ENCODE data around the gene VPS13D. TPM values are rescaled to one million over a fixed set of nuclear protein-coding genes. Genes with fewer than 3 reads are reported as not detected.

The VPS13D gene
- polyA plus RNA-seq, 1 experiment: 22.3 TPM

- ChIA-PET POLR2A (interaction anchor here (0.8 to 1.5 kb wide), 3 partner anchors 39 to 79 kb away, joined by 3 to 5 read pairs (median 3); no protein-coding TSS in a partner anchor), CTCF (interaction anchor here (0.8 to 1.9 kb wide), 5 partner anchors 8 to 243 kb away, joined by 3 to 6 read pairs (median 3); partner anchors contain the start of gene DHRS3)
- no peaks in the 10 kb centered on the region for H3K36me3 ChIP-seq (ENCODE audit: control insufficient read depth, insufficient read depth, low read length)
- no peak overlapping the region for H3K4me3 ChIP-seq (ENCODE audit: low read depth, low read length)
- no peaks in the 10 kb centered on the region for H3K27me3 ChIP-seq (ENCODE audit: control insufficient read depth, insufficient read depth, low read length)
- no peak for TF ChIP-seq CTCF (IDR thresholded peaks at IDR 0.05; ENCODE audit: insufficient read depth, low read depth, low read length)
- DNase-seq (ENCODE audit: low read depth): no peak
Observed at GRCh38 chr1:12556957-12557935, 327.4 kb downstream of the VPS13D start.

- no peak for DNase-seq (ENCODE audit: low read depth)
- no peak overlapping the region for H3K4me3 ChIP-seq (ENCODE audit: low read depth, low read length)
- ChIA-PET POLR2A (no interaction called here), CTCF (no interaction called here)
- TF ChIP-seq CTCF (IDR thresholded peaks at IDR 0.05; ENCODE audit: insufficient read depth, low read depth, low read length): no peak
- no peaks in the 10 kb centered on the region for H3K36me3 ChIP-seq (ENCODE audit: control insufficient read depth, insufficient read depth, low read length)
- H3K27me3 ChIP-seq (ENCODE audit: control insufficient read depth, insufficient read depth, low read length): no peaks in the 10 kb centered on the region
Observed at GRCh38 chr1:12561121-12561520, 331.3 kb downstream of the VPS13D start.

Small RNA genes lying within 50 kb of the gene (small RNA-seq; reads per million reads assigned to genes)
- not detected for gene MIR4632 (ENCODE audit: insufficient read length, low read depth, low replicate concordance)
- not detected for gene RF00156 (ENCODE audit: insufficient read length, low read depth, low replicate concordance)
- not detected for gene SNORA59A (ENCODE audit: insufficient read length, low read depth, low replicate concordance)

Other genes with a start within 250 kb of the VPS13D start
- 47.5 and 62.5 TPM in 2 replicates for gene MFN2, start 249.6 kb upstream of the VPS13D start, polyA plus RNA-seq (2011; rRNA removed)
- 8.6 and 18.5 TPM in 2 replicates for gene MIIP, start 210.5 kb upstream of the VPS13D start, polyA plus RNA-seq (2011; rRNA removed)
- gene TNFRSF8, start 166.7 kb upstream of the VPS13D start, polyA plus RNA-seq (2011; rRNA removed): not detected in 2 replicates
- gene TNFRSF1B, start 63.0 kb upstream of the VPS13D start, polyA plus RNA-seq (2011; rRNA removed): 0.47 and 0.60 TPM in 2 replicates